Lower lobe of right lung (tissue), 2 donors: Measurements from ENCODE around the gene FXYD7. TPM values are rescaled to one million over a fixed set of nuclear protein-coding genes. Genes with fewer than 3 reads are reported as not detected.

Experiments
- ATAC-seq, 2 donors: fragments of 200-7000 bp; cut with Tn5 transposase; one replicate each; pipeline ENCODE4 v1.9.1; 2020 to 2022; ENCODE audit warnings: mild to moderate bottlenecking in 2 of 2, moderate library complexity in 2 of 2
- DNase-seq: peaks from one replicate; pipeline ENCODE4 v3.0.0-alpha.2; 2020
- H3K27ac ChIP-seq: fragments of 200-600 bp; one replicate; pipeline ENCODE4 v1.8.0; 2022
- H3K27me3 ChIP-seq: fragments of 200-600 bp; one replicate; pipeline ENCODE4 v1.8.0; 2022; ENCODE audit warnings: low read depth
- H3K36me3 ChIP-seq: fragments of 200-600 bp; one replicate; pipeline ENCODE4 v1.8.0; 2022; ENCODE audit warnings: mild to moderate bottlenecking
- H3K4me1 ChIP-seq: fragments of 200-600 bp; one replicate; pipeline ENCODE4 v1.8.0; 2022
- H3K4me3 ChIP-seq: fragments of 200-600 bp; one replicate; pipeline ENCODE4 v1.8.0; 2022; ENCODE audit warnings: mild to moderate bottlenecking
- H3K9me3 ChIP-seq: fragments of 200-600 bp; one replicate; pipeline ENCODE4 v1.8.0; 2022
- intact Hi-C: fragments of 100-400 bp; cut with DNase I; formaldehyde crosslinking; loops from one replicate; pipeline ENCODE4 v1.11.0; 2022
- total RNA-seq: library from RNA; stranded (reverse); fragmentation: NEBNext Ultra II Directional; extraction: Animal tissue kit (Norgen Biotek cat#: 25700); gene quantifications from one replicate; pipeline ENCODE4 v1.2.1, GENCODE V29; 2021
- TF ChIP-seq, protein P1 (sequence below): fragments of 200-600 bp; IDR thresholded peaks from one replicate; pipeline ENCODE4 v1.8.0; 2022; ENCODE audit warnings: antibody characterized with exemption, mild to moderate bottlenecking
- donor health status: DM: no; HTN: yes; CAD: no; lungs with severe emphysema.

The FXYD7 gene
- total RNA-seq, 1 donor from 2014 or later, result not detected

- Histone ChIP-seq H3K9me3 (no peaks in the 10 kb centered on the region), H3K27me3 (no peaks in the 10 kb centered on the region), H3K4me3 (peak overlapping the region; percentile 39), H3K36me3 (no peaks in the 10 kb centered on the region), H3K27ac (peak overlapping the region; percentile 79), H3K4me1 (peaks cover 20% of the 10 kb centered on the region)
- TF ChIP-seq, protein P1, sequence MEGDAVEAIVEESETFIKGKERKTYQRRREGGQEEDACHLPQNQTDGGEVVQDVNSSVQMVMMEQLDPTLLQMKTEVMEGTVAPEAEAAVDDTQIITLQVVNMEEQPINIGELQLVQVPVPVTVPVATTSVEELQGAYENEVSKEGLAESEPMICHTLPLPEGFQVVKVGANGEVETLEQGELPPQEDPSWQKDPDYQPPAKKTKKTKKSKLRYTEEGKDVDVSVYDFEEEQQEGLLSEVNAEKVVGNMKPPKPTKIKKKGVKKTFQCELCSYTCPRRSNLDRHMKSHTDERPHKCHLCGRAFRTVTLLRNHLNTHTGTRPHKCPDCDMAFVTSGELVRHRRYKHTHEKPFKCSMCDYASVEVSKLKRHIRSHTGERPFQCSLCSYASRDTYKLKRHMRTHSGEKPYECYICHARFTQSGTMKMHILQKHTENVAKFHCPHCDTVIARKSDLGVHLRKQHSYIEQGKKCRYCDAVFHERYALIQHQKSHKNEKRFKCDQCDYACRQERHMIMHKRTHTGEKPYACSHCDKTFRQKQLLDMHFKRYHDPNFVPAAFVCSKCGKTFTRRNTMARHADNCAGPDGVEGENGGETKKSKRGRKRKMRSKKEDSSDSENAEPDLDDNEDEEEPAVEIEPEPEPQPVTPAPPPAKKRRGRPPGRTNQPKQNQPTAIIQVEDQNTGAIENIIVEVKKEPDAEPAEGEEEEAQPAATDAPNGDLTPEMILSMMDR, result no peak
- peak; percentile 84 to 87 for ATAC-seq
- intact Hi-C loops, result no loop called here
- DNase-seq, result peak; percentile 87
Observed at GRCh38 chr19:35118268-35119020, 24.6 kb upstream of the FXYD7 start.

DNA sequence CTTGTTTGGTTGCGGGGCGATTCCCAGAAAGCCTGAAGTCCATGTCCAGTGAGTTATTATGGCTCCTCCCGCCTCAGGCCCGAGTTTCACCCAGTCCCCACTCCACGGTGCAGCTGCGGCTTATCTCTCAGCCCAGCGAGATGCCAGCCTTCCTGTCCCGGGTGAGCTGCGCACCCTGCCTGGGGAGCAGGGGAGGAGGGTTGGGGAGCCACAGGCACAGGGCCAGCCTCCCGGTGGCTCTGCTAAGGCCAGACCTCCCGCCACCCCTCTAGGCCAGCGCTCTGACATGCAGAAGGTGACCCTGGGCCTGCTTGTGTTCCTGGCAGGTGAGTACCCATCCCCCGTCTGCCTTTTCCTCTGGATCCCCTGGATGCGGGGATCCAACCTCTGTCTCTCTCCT lies 24.0 kb upstream of the FXYD7 start:
- Histone ChIP-seq H3K4me3 (peak overlapping the region; percentile 39), H3K36me3 (no peaks in the 10 kb centered on the region), H3K9me3 (no peaks in the 10 kb centered on the region), H3K27me3 (no peaks in the 10 kb centered on the region), H3K4me1 (peaks cover 26% of the 10 kb centered on the region), H3K27ac (peak overlapping the region; percentile 79)
- intact Hi-C loops, result no loop called here
- TF ChIP-seq, protein P1, result no peak
- no peak for ATAC-seq
- no peak for DNase-seq

DNA sequence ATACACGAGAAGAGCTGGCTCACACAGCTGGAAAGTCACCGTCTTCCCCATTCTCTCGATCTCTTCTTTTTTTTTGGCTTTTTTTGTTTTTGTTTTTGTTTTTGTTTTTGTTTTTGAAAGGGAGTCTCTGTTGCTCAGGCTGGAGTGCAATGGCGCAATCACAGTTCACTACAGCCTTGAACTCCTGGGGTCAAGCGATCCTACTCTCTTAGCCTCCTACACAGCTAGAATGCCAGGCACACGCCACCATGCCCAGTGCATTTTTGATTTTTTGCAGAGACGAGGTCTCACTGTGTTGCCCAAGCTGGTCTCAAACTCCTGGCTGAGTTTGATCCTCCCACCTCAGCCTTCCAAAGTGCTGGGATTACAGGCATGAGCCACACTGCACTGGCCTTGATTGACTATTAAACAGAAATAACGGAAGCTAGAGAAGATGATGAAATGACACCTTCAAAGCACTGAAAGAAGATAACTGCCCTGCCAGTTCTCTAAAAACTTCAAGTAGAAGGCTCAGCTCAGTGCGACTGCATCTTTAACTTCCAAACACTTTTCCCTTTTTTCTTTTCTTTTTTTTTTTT lies 23.4 kb upstream of the FXYD7 start:
- no peaks in the 10 kb centered on the region for H3K36me3 ChIP-seq
- no peaks in the 10 kb centered on the region for H3K27me3 ChIP-seq
- H3K4me1 ChIP-seq, result peaks cover 23% of the 10 kb centered on the region
- no peaks in the 10 kb centered on the region for H3K9me3 ChIP-seq
- peak overlapping the region; percentile 79 for H3K27ac ChIP-seq
- intact Hi-C loops, result no loop called here
- TF ChIP-seq, protein P1, result no peak
- H3K4me3 ChIP-seq, result peak overlapping the region; percentile 39
- ATAC-seq (no peak), DNase-seq (no peak)

- H3K36me3 ChIP-seq, result no peaks in the 10 kb centered on the region
- no peak overlapping the region for H3K4me3 ChIP-seq
- H3K27ac ChIP-seq, result no peak overlapping the region
- intact Hi-C loops, result no loop called here
- DNase-seq, result no peak
- ATAC-seq, result no peak
- TF ChIP-seq, protein P1, result no peak
- peaks cover 22% of the 10 kb centered on the region for H3K4me1 ChIP-seq
- H3K27me3 ChIP-seq, result no peaks in the 10 kb centered on the region
- no peaks in the 10 kb centered on the region for H3K9me3 ChIP-seq
Observed at GRCh38 chr19:35120492-35120891, 22.6 kb upstream of the FXYD7 start.

GRCh38 chr19:35120898-35121297 lies 22.2 kb upstream of the FXYD7 start:
- Histone ChIP-seq H3K27me3 (no peaks in the 10 kb centered on the region), H3K36me3 (no peaks in the 10 kb centered on the region), H3K27ac (no peak overlapping the region), H3K9me3 (no peaks in the 10 kb centered on the region), H3K4me3 (no peak overlapping the region), H3K4me1 (peaks cover 22% of the 10 kb centered on the region)
- TF ChIP-seq, protein P1, result no peak
- DNase-seq (no peak), ATAC-seq (no peak)
- intact Hi-C loops, result no loop called here
